H1 (cell line): ENCODE results near the gene SMIM41. TPM values are rescaled to one million over a fixed set of nuclear protein-coding genes. Genes with fewer than 3 reads are reported as not detected.

Experiments
- ATF2 ChIP-seq: IDR thresholded peaks from 2 replicates; pipeline ENCODE4 v1.6.1; 2012; ENCODE audit warnings: low read length, inconsistent platforms
- BACH1 ChIP-seq: IDR thresholded peaks from 2 replicates; pipeline ENCODE4 v1.6.1; 2012; ENCODE audit warnings: low read length, improper control_type of control experiment
- CBX5 ChIP-seq: fragments of 300-800, 300-1000 bp; sonication (generic); IDR thresholded peaks from 2 replicates; pipeline ENCODE4 v1.7.1; 2016; ENCODE audit warnings: antibody characterized with exemption, low read length, low read depth
- CBX8 ChIP-seq: fragments of 300-800, 300-1000 bp; sonication (generic); IDR thresholded peaks from 2 replicates; pipeline ENCODE4 v1.7.1; 2016; ENCODE audit warnings: low read depth, low read length, borderline replicate concordance
- CREB1 ChIP-seq: IDR thresholded peaks from 2 replicates; pipeline ENCODE4 v1.6.1; 2012; ENCODE audit warnings: inconsistent platforms
- EP300 ChIP-seq, 2 experiments: IDR thresholded peaks; 1 replicate in 1 of 2; 2 replicates in 1 of 2; pipeline ENCODE4 v1.6.1; 2011 to 2012; ENCODE audit warnings: low read depth in 2 of 2, low read length in 2 of 2, mild to moderate bottlenecking in 2 of 2, borderline replicate concordance in 1 of 2, inconsistent platforms in 1 of 2, moderate library complexity in 1 of 2
- GABPA ChIP-seq: IDR thresholded peaks from 2 replicates; pipeline ENCODE4 v1.6.1; 2011; ENCODE audit warnings: mild to moderate bottlenecking, low read length, moderate library complexity, borderline replicate concordance; ENCODE audit not compliant: insufficient read depth
- JUN ChIP-seq: IDR thresholded peaks from 2 replicates; pipeline ENCODE4 v1.6.1; 2011; ENCODE audit warnings: low read depth, mild to moderate bottlenecking, improper control_type of control experiment, low read length
- RFX5 ChIP-seq: IDR thresholded peaks from 2 replicates; pipeline ENCODE4 v1.6.1; 2011; ENCODE audit warnings: low read depth, low read length, improper control_type of control experiment, borderline replicate concordance
- RNF2 ChIP-seq: fragments of 200-900, 300-1000 bp; sonication (generic); IDR thresholded peaks from 2 replicates; pipeline ENCODE4 v1.7.1; 2016; ENCODE audit warnings: borderline replicate concordance, low read depth, mild to moderate bottlenecking, antibody characterized with exemption, low read length; ENCODE audit not compliant: poor library complexity, severe bottlenecking; ENCODE audit errors: missing control alignments
- SIN3A ChIP-seq, 2 experiments: IDR thresholded peaks in 1 of 2; conservative IDR thresholded peaks in 1 of 2; 2 replicates each; pipeline ENCODE4 v1.6.1; 2011 to 2012; ENCODE audit warnings: low read length in 2 of 2, improper control_type of control experiment in 1 of 2, low read depth in 1 of 2, mild to moderate bottlenecking in 1 of 2
- SP2 ChIP-seq: IDR thresholded peaks from 2 replicates; pipeline ENCODE4 v1.6.1; 2012; ENCODE audit warnings: mild to moderate bottlenecking, low read length, inconsistent platforms
- SP4 ChIP-seq: IDR thresholded peaks from 2 replicates; pipeline ENCODE4 v1.6.1; 2012; ENCODE audit warnings: low read length, inconsistent platforms
- SRF ChIP-seq: IDR thresholded peaks from 2 replicates; pipeline ENCODE4 v1.6.1; 2011; ENCODE audit warnings: mild to moderate bottlenecking, low read depth, low read length, moderate library complexity
- TAF7 ChIP-seq: optimal IDR thresholded peaks from 2 replicates; pipeline ENCODE3; 2011; ENCODE audit warnings: low read depth, mild to moderate bottlenecking, inconsistent platforms, low read length, moderate library complexity, borderline replicate concordance
- TCF12 ChIP-seq: IDR thresholded peaks from 2 replicates; pipeline ENCODE4 v1.6.1; 2011; ENCODE audit warnings: low read depth, mild to moderate bottlenecking, low read length
- polyA plus RNA-seq, 7 experiments: library from polyadenylated mRNA; depleted of rRNA in 3 of 7; stranded (reverse) in 5 of 7; unstranded in 2 of 7; fragments of >200 nt in 5 of 7; fragments of 200-250 nt in 2 of 7; gene quantifications; 1 replicate in 5 of 7; 2 replicates in 1 of 7; 4 replicates in 1 of 7; pipeline versions ENCODE4 v1.2.1 to v1.2.3, GENCODE V29; 2011 to 2013; ENCODE audit warnings: missing spikeins in 2 of 7, mixed read lengths in 2 of 7
- total RNA-seq: library from RNA; stranded (reverse); fragmentation: NEBNext Ultra II Directional; extraction: Animal tissue kit (Norgen Biotek cat#: 25700); gene quantifications from 2 replicates; pipeline ENCODE4 v1.2.1, GENCODE V29; 2021

Gene SMIM41
- total and polyA plus RNA-seq, 2 of the 8 experiments (the other 6 are each of a cell fraction or from before 2014, with no cell fraction given), result 0.28 to 0.98 TPM

GRCh38 chr12:52119398-52120254, 40.1 kb downstream of the SMIM41 start (continued):
- no peak for TF ChIP-seq RNF2
- TF ChIP-seq SP2, result no peak
- no peak for TF ChIP-seq RFX5
- no peak for TF ChIP-seq ATF2
- TF ChIP-seq CBX5, result no peak
- 0 out of 2 replicates have a peak, but pooled peaks have one; percentile 22 for TF ChIP-seq CREB1
- no peak; a peak in 1 of 4 replicates for TF ChIP-seq SIN3A (conservative IDR thresholded peaks at IDR 0.05 in 1 of 2, IDR thresholded peaks at IDR 0.05 in 1 of 2; ENCODE audit: low read depth in 1 of 2, low read length in 2 of 2)
- no peak for TF ChIP-seq TAF7
- TF ChIP-seq JUN, result no peak
- no peak for TF ChIP-seq BACH1
- TF ChIP-seq GABPA, result no peak
- TF ChIP-seq SP4, result no peak
- no peak for TF ChIP-seq CBX8
- TF ChIP-seq TCF12, result no peak
- no peak for TF ChIP-seq SRF
- no peak for TF ChIP-seq EP300 (IDR thresholded peaks at IDR 0.05; ENCODE audit: borderline replicate concordance in 1 of 2, low read depth in 2 of 2, low read length in 2 of 2)
- TF ChIP-seq, all 59 proteins: peak for 8
